ENCODE measurements around the gene PRDM11.

Gene PRDM11

DNA sequence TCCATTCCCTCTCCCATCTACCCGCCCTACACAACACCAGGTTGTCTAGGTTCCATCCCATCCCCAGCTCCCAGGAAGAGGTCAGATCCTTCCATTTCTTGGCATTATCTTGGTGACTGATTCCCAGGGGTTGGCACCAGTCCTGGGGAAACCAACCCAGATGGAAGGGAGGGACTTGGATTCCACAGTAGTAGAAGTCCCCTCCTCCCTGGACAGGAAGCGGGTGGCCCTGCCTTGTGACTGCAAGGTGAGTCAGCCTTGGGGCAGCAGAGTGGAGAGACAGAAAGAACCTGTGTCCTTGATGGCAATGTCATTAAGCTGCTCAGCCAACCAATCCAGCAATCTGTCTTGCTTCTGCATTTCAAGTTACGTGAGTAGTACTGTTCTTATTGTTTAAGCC lies 113.2 kb downstream of the PRDM11 start:
- no peak overlapping the region for H3K4me3 ChIP-seq
- H3K27ac ChIP-seq = no peak overlapping the region
- TF ChIP-seq, protein P1, sequence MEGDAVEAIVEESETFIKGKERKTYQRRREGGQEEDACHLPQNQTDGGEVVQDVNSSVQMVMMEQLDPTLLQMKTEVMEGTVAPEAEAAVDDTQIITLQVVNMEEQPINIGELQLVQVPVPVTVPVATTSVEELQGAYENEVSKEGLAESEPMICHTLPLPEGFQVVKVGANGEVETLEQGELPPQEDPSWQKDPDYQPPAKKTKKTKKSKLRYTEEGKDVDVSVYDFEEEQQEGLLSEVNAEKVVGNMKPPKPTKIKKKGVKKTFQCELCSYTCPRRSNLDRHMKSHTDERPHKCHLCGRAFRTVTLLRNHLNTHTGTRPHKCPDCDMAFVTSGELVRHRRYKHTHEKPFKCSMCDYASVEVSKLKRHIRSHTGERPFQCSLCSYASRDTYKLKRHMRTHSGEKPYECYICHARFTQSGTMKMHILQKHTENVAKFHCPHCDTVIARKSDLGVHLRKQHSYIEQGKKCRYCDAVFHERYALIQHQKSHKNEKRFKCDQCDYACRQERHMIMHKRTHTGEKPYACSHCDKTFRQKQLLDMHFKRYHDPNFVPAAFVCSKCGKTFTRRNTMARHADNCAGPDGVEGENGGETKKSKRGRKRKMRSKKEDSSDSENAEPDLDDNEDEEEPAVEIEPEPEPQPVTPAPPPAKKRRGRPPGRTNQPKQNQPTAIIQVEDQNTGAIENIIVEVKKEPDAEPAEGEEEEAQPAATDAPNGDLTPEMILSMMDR (IDR thresholded peaks at IDR 0.05) = no peak
- no peak for DNase-seq (ENCODE audit: low spot score)

GRCh38 chr11:45260071-45260470 lies 113.6 kb downstream of the PRDM11 start:
- no peak overlapping the region for H3K4me3 ChIP-seq
- TF ChIP-seq, protein P1 (IDR thresholded peaks at IDR 0.05) = no peak
- DNase-seq (ENCODE audit: low spot score) = no peak
- H3K27ac ChIP-seq = no peak overlapping the region

DNA sequence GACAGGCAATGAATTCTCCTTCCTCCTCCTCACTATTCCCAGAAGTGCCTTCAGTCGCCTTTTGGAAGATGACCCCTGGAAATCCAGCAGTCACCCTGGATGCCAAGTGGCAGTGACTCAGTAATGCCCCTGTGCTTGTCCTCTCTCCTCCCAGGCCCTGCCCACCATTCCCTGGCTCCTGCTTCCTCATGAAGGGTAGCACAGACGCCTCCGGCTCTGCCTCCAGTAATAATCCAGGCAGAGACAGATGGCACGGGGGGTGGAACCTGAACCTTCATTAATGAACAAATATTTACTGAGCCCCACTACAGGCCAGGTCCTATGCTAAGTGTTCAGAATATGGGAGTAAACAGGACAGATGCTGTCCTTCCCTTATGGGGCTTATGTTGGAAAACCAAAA lies 116.5 kb downstream of the PRDM11 start:
- TF ChIP-seq, protein P1 (IDR thresholded peaks at IDR 0.05) = no peak
- H3K4me3 ChIP-seq = no peak overlapping the region
- H3K27ac ChIP-seq = no peak overlapping the region
- DNase-seq (ENCODE audit: low spot score) = no peak

GRCh38 chr11:45263773-45264172 lies 117.3 kb downstream of the PRDM11 start:
- TF ChIP-seq, protein P1 (IDR thresholded peaks at IDR 0.05) = no peak
- no peak overlapping the region for H3K27ac ChIP-seq
- no peak overlapping the region for H3K4me3 ChIP-seq
- DNase-seq (ENCODE audit: low spot score) = no peak

DNA sequence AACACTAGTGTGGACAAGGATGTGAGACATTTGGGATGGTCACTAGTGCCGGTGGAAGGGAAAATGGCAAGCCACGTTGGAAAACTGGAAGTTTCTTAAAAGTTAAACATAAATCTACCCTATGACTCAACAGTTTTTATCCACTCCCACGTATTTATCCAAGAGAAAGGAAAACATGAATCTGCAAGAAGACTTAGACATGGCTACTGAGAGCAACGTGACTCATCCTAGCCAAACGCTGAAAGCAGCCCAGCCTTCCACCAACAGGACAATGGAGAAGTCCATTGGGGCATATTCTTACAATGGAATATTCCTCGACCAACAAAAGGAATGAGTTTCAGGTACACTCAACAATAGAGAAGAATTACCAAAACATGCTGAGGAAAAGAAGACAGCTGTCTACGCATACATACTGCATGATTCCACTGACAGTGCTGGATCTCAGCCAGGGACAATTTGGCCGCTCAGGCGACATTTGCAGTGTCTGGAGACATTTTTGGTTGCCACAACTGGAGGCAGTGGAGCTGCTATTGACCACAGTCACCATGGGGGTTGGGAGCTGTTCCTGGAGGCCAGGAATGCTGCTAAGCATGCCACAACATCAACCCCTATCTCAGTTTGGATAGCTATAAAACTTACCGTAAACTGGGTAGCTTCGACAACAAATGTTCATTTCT lies 118.5 kb downstream of the PRDM11 start:
- H3K27ac ChIP-seq = no peak overlapping the region
- DNase-seq (ENCODE audit: low spot score) = no peak
- no peak overlapping the region for H3K4me3 ChIP-seq
- TF ChIP-seq, protein P1 (IDR thresholded peaks at IDR 0.05) = no peak

DNA sequence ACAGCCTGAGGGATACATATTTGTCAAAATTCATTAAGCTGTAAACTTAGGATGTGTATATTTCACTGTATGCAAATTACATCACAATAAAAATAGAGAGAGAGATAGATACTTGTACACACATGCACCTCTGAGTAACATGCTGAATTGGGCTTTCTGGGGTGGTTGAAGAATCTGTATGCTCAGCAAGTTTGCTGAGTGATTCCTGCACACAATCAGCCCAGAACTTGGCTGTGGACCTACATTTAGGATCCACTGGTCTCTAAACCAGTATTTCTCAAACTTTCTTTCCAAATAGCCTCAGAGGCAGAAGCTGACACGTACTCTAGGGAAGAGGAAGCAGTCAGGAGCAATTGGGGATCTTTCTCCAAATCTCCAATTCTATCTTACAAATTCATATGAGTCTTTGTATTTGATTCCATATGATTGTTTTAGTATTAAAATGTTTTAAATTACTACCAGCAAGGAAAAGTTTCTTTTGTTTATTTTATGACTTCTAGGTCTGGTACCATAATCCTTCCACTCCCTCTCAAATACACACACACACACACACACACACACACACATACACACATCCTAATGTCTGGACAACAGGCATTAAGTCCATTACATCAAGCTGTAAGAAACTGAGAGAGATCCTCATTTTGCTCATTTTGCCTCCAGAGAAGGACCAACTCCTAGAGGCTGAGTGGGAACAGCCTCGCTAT lies 119.7 kb downstream of the PRDM11 start:
- TF ChIP-seq, protein P1 (IDR thresholded peaks at IDR 0.05) = no peak
- Histone ChIP-seq H3K4me3 (no peak overlapping the region), H3K27ac (no peak overlapping the region)
- DNase-seq (ENCODE audit: low spot score) = no peak

DNA sequence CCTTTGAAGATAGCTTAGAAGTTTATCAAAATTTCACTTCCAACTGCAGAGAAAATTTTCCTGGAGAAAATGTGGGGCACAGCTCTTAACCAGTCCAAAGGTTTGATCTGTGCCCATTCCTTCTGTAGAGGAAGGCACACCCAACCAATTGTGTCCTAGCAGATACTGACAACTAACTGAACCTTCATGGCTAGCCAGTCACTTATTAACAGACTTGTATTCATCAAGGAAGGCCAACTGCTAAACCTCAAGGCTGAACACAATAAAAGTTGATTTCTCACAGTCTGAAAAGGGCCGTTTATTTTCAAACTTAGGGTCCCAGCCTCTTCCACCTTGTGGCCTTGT lies 120.2 kb downstream of the PRDM11 start:
- TF ChIP-seq, protein P1 (IDR thresholded peaks at IDR 0.05) = no peak
- Histone ChIP-seq H3K4me3 (no peak overlapping the region), H3K27ac (no peak overlapping the region)
- no peak for DNase-seq (ENCODE audit: low spot score)
